Measurements from ENCODE around the gene SRRM1. TPM values are rescaled to one million over a fixed set of nuclear protein-coding genes. Genes with fewer than 3 reads are reported as not detected.
A peak's percentile ranks its signal among the peaks of the same experiment; 100 is the strongest.

SRRM1 gene
- total and polyA plus RNA-seq, 12 donors: 26.0 to 83.0 (median 75.8) TPM

GRCh38 chr1:24708938-24709337 lies 65.8 kb downstream of the SRRM1 start:
- DNase-seq (no peak), ATAC-seq (no peak)
- Histone ChIP-seq H3K27me3 (no peaks in the 10 kb centered on the region), H3K27ac (peak overlapping the region in 1 of 10 donors; percentile 23), H3K36me3 (no peaks in the 10 kb centered on the region), H3K4me1 (peaks cover 5 to 51% (median 19%) of the 10 kb centered on the region in 9 donors), H3K9me3 (no peaks in the 10 kb centered on the region), H3K4me3 (no peak overlapping the region)
- intact Hi-C loops (cut with DNase I): no loop called here
- WGBS, 2 donors: 73 to 84% methylated on average over 4 of the region's 4 CpGs
- no peak for TF ChIP-seq CTCF (IDR thresholded peaks at IDR 0.05)

GRCh38 chr1:24709791-24710441 lies 66.8 kb downstream of the SRRM1 start:
- no peak for DNase-seq
- no peaks in the 10 kb centered on the region for H3K36me3 ChIP-seq
- no peak for ATAC-seq
- intact Hi-C loops (cut with DNase I): no loop called here
- H3K27ac ChIP-seq: peak overlapping the region in 3 of 10 donors; percentile 23 to 39 (median 31)
- H3K4me3 ChIP-seq: no peak overlapping the region
- H3K9me3 ChIP-seq: no peaks in the 10 kb centered on the region
- no peaks in the 10 kb centered on the region for H3K27me3 ChIP-seq
- WGBS, 2 donors: 78 to 79% methylated on average over 5 of the region's 5 CpGs
- no peak for TF ChIP-seq CTCF (IDR thresholded peaks at IDR 0.05)
- peaks cover 5 to 44% (median 18%) of the 10 kb centered on the region in 9 donors for H3K4me1 ChIP-seq

- no peaks in the 10 kb centered on the region for H3K27me3 ChIP-seq
- H3K36me3 ChIP-seq: no peaks in the 10 kb centered on the region
- TF ChIP-seq CTCF (IDR thresholded peaks at IDR 0.05): no peak
- DNase-seq: no peak
- no peak overlapping the region for H3K27ac ChIP-seq
- intact Hi-C loops (cut with DNase I): no loop called here
- 93 to 97% methylated on average over 4 of the region's 4 CpGs for WGBS, 2 donors
- peaks cover 0 to 30% (median 5%) of the 10 kb centered on the region in 9 donors for H3K4me1 ChIP-seq
- no peak for ATAC-seq
- H3K9me3 ChIP-seq: no peaks in the 10 kb centered on the region
- H3K4me3 ChIP-seq: no peak overlapping the region
These were observed 68.2 kb downstream of the SRRM1 start for GRCh38 chr1:24711329-24711728.

- Histone ChIP-seq H3K4me1 (peaks cover 0 to 34% (median 6%) of the 10 kb centered on the region in 9 donors), H3K27me3 (no peaks in the 10 kb centered on the region), H3K4me3 (no peak overlapping the region), H3K36me3 (no peaks in the 10 kb centered on the region), H3K27ac (no peak overlapping the region), H3K9me3 (no peaks in the 10 kb centered on the region)
- DNase-seq (no peak), ATAC-seq (no peak)
- 96 to 100% methylated on average over 4 of the region's 4 CpGs for WGBS, 2 donors
- intact Hi-C loops (cut with DNase I): no loop called here
- TF ChIP-seq CTCF (IDR thresholded peaks at IDR 0.05): no peak
These were observed 70.1 kb downstream of the SRRM1 start for GRCh38 chr1:24713176-24713575.
